22Rv1 (cell line): ENCODE data around the gene LRRC10B.

ENCODE experiments used
- CTCF ChIP-seq: fragments of 450-650 bp; IDR thresholded peaks from 2 replicates; pipeline ENCODE4 v1.5.1; 2017; ENCODE audit warnings: mild to moderate bottlenecking
- ZFX ChIP-seq: fragments of 450-650 bp; IDR thresholded peaks from 2 replicates; pipeline ENCODE4 v1.6.1; 2017; ENCODE audit warnings: antibody characterized with exemption, borderline replicate concordance

- TF ChIP-seq CTCF (no peak), ZFX (no peak)
Measured at GRCh38 chr11:61516191-61516590, 7.6 kb downstream of the LRRC10B start.
